ENCODE measurements around the gene SCAND1.
A peak's percentile ranks its signal among the peaks of the same experiment; 100 is the strongest.
"Not testable (repeated sequence)": the region's sequence is repeated elsewhere in the genome, so short reads cannot be mapped to it uniquely, and the experiment has no call there.

The SCAND1 gene

DNA sequence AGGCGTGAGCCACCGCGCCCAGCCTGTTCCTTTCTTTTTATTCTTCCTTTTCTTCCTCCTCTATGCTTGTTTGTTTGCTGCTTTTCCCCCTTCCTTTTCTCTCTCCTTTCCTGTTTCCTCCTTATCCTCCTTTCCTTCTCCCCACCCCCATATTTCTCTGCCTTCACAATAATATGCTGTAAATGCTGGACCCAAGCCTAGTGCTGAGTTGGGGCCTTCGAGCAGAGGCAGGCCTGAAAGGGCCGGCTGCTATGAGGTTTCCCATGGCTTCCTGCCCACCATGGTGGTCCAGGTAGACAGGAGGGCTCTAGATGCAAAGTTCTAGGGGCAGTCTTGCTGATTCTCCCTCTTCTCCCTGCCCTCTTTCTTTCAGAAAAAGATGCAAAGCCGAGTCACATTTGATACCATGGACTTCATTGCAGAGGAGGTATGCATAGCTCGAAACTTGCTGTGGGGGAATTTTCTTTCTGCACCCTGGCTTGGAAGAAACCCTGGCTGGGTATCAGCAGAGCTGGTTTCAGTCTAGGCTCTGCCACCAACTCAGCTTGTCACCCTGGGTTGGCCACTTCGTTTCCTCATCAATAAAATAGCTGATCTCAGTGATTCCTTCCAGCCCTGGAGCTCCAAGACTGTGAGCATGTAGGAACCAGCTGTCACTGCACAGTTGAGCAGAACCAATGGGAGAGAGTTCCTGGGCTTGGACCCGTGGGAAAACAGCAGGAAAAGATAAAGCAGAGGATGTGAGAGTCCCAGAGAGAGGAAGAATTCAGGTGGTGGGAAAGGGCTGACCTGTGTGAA is 21.5 kb upstream of the SCAND1 start:
- Mint-ChIP-seq H3K36me3 (ENCODE audit: low read depth) (no peaks in the 10 kb centered on the region), H3K9me3 (no peaks in the 10 kb centered on the region), H3K4me1 (ENCODE audit: low read depth) (no peaks in the 10 kb centered on the region), H3K27me3 (no peaks in the 10 kb centered on the region), H3K27ac (no peak overlapping the region), H3K4me3 (no peak overlapping the region)

- no peaks in the 10 kb centered on the region for H3K9me3 Mint-ChIP-seq
- no peaks in the 10 kb centered on the region for H3K36me3 Mint-ChIP-seq (ENCODE audit: low read depth)
- no peaks in the 10 kb centered on the region for H3K27me3 Mint-ChIP-seq
- no peaks in the 10 kb centered on the region for H3K4me1 Mint-ChIP-seq (ENCODE audit: low read depth)
- H3K4me3 Mint-ChIP-seq, result no peak overlapping the region
- H3K27ac Mint-ChIP-seq, result no peak overlapping the region
These were observed 20.0 kb upstream of the SCAND1 start for GRCh38 chr20:35974256-35974655.

GRCh38 chr20:35972462-35972861 is 18.2 kb upstream of the SCAND1 start:
- no peaks in the 10 kb centered on the region for H3K9me3 Mint-ChIP-seq
- H3K36me3 Mint-ChIP-seq (ENCODE audit: low read depth), result no peaks in the 10 kb centered on the region
- H3K4me3 Mint-ChIP-seq, result no peak overlapping the region
- H3K27ac Mint-ChIP-seq, result no peak overlapping the region
- no peaks in the 10 kb centered on the region for H3K4me1 Mint-ChIP-seq (ENCODE audit: low read depth)
- H3K27me3 Mint-ChIP-seq, result peaks cover 4% of the 10 kb centered on the region

DNA sequence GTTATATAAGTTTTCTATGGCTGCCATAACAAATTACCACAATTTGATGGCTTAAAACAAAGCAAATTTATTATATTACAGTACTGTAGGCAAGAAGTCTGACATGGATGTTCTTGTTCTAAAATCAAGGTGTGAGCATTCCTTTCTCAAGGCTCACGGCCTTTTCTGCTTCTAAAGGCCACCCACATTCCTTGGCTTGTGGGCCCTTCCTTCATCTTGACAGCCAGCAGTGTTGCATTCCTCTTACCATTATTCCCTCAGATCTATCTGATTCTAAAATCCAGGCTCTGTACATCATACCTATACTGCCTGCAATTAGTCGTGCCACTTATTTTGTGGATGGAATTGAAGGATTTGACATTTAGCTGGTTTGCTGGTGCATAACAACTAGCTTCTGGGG is 17.7 kb upstream of the SCAND1 start:
- H3K27me3 Mint-ChIP-seq, result peaks cover 4% of the 10 kb centered on the region
- no peaks in the 10 kb centered on the region for H3K9me3 Mint-ChIP-seq
- no peak overlapping the region for H3K4me3 Mint-ChIP-seq
- no peaks in the 10 kb centered on the region for H3K4me1 Mint-ChIP-seq (ENCODE audit: low read depth)
- no peak overlapping the region for H3K27ac Mint-ChIP-seq
- no peaks in the 10 kb centered on the region for H3K36me3 Mint-ChIP-seq (ENCODE audit: low read depth)

DNA sequence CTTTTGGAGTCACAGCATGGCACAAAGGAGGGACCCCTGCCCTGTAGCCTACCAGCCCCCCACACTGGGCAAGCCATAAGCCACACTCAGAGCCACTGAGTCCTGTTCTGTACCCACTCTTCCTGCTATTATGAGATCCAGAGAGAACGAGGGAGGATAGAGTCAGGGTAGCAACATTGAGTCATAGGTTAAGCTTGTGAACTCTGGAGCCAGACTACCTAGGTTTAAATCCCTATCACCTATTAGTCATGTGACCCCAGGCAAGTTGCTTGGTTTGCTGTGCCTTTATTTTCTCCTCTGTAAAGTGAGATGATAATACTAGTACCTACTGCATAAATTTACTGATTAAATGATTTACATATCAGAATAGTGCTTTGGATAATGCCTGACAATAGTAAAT is 14.6 kb upstream of the SCAND1 start:
- Mint-ChIP-seq H3K27me3 (peaks cover 4% of the 10 kb centered on the region), H3K27ac (no peak overlapping the region), H3K4me1 (ENCODE audit: low read depth) (no peaks in the 10 kb centered on the region), H3K9me3 (no peaks in the 10 kb centered on the region), H3K4me3 (no peak overlapping the region), H3K36me3 (ENCODE audit: low read depth) (no peaks in the 10 kb centered on the region)

DNA sequence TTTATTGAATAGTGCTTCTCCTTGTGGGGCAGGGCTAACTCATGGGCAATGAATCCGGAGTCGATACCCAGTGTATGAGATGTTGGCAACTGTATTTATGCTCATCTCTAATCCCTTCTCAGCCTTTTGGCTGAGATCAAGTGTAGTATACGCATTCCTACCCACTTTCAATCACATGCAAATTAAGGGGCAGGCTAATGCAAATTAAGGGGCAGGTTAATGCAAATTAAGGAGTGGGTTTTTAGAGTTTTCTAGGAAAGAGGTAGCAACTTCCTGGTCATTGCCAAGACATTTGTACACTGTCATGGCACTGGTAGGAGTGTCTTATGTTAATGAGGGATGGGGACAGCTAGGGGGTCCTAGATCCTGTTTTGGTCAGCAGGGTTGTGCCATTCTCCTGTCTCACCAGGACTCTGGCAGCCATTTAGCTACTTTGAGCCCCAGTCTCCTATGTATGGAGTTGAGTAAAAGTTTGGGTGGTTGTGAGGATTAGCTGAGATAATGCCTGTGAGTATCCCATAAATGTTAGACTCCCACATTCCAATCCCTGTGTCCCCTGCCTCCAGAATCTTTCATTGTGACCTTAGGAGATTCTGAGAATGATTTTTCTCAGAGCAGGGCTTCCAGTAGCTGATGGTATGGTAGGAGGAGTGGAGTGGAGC is 13.8 kb upstream of the SCAND1 start, which contains the start of gene CNBD2:
TSS of gene CNBD2 (plus strand) at position 612 of the 662 bp plus-strand sequence. CDS start 173 bp downstream, outside the sequence.
- Mint-ChIP-seq H3K4me3 (no peak within 1 kb of the TSS), H3K9me3 (no peaks in the 10 kb centered on the region), H3K27me3 (peaks cover 4% of the 10 kb centered on the region), H3K27ac (no peak within 1 kb of the TSS), H3K36me3 (ENCODE audit: low read depth) (no peaks in the 10 kb centered on the region), H3K4me1 (ENCODE audit: low read depth) (no peaks in the 10 kb centered on the region)

DNA sequence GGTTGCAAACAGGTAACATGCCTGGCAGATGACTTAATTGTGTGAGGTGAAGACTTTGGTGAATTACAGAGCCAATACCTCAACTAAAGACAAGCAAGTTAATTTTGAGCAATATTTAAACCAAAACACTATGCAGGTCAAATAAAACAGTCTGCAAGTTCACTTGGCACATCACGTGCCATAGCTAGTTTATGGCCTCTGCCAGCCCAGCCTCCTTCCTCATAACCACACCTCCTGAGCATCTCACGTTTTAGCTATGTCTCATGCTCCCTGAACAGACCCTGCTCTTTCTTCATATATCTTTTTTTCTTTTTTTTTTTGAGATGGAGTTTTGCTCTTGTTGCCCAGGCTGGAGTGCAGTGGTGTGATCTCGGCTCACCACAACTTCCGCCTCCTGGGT is 9.6 kb upstream of the SCAND1 start:
- H3K36me3 Mint-ChIP-seq (ENCODE audit: low read depth), result peaks cover 4% of the 10 kb centered on the region
- no peak overlapping the region for H3K4me3 Mint-ChIP-seq
- peaks cover 4% of the 10 kb centered on the region for H3K27me3 Mint-ChIP-seq
- H3K9me3 Mint-ChIP-seq, result peaks cover 6% of the 10 kb centered on the region
- no peak overlapping the region for H3K27ac Mint-ChIP-seq
- H3K4me1 Mint-ChIP-seq (ENCODE audit: low read depth), result no peaks in the 10 kb centered on the region

GRCh38 chr20:35959291-35959690 is 5.0 kb upstream of the SCAND1 start:
- not testable (repeated sequence) for H3K4me3 Mint-ChIP-seq; H3K27ac Mint-ChIP-seq; H3K9me3 Mint-ChIP-seq; H3K36me3 Mint-ChIP-seq (ENCODE audit: low read depth); H3K4me1 Mint-ChIP-seq (ENCODE audit: low read depth); H3K27me3 Mint-ChIP-seq

DNA sequence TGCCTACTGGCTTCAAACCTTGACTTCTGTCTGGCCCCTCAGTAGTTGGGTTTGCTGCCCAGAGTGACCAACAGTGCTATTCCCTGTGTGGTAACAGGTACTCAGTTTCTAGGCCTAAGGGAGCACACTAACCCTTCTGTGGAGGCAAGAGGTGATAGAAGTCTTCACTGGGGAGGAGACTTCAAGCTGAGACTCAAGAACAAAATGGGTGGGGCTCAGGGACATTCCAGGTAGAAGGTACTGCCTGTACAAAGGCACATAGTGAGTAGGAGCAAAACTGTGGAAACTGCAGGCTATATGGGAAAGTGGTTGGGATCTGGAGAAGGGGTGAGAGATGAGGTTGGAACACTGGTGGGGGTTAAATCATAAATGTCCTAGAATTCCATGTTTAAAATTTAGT is 2.3 kb upstream of the SCAND1 start:
- Mint-ChIP-seq H3K4me3 (peak overlapping the region; percentile 1), H3K27me3 (no peaks in the 10 kb centered on the region), H3K36me3 (ENCODE audit: low read depth) (peaks cover 8% of the 10 kb centered on the region), H3K9me3 (peaks cover 6% of the 10 kb centered on the region), H3K4me1 (ENCODE audit: low read depth) (peaks cover 16% of the 10 kb centered on the region), H3K27ac (peak overlapping the region; percentile 13)

- Mint-ChIP-seq H3K9me3 (peaks cover 6% of the 10 kb centered on the region), H3K4me3 (peak overlapping the region; percentile 99), H3K36me3 (ENCODE audit: low read depth) (peaks cover 8% of the 10 kb centered on the region), H3K27me3 (no peaks in the 10 kb centered on the region), H3K4me1 (ENCODE audit: low read depth) (peaks cover 16% of the 10 kb centered on the region), H3K27ac (peak overlapping the region; percentile 99)
These were observed 577 bp upstream of the SCAND1 start for GRCh38 chr20:35954907-35955251.

GRCh38 chr20:35953387-35954199 is 709 bp downstream of the SCAND1 start:
- H3K36me3 Mint-ChIP-seq (ENCODE audit: low read depth), result peaks cover 8% of the 10 kb centered on the region

DNA sequence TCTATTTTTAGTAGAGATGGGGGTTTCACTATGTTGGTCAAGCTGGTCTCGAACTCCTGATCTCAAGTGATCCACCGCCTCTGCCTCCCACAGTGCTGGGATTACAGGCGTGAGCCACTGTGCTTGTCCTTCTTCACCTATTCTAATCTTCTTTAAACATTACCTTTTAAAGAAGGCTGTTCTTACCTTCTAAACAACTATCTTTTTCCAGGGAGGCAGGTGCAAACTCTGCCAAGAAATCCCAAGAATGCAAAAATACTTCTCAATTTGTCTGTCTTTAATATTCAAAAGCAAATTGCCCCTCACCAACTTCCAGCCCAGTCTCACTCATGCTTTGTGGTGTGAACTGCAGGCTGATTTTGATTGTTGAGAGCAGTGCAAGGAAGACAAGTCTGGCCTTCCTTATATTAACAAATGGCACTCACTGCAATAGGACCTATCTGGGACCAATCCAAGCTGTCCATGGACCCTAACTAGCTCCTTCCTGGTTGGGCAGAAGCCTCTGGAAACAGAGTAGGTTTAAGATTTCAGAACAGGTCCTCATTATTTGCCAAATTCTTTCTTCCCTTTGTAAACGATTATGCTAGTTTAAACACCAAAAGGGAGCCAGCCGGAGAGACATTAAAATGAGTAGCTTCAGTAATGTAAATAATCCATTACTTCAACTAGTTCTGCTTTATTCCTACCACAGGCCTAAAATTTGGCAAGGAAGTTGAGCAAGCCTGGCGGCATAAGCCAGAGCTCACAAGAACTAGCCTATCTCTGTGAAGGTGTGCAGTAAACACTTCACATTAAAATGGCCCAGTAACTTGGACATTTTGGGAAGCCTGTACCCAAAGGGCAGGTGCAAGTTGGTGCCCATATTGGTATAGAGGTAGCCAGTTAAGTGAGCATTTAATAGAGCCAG is 1.6 kb downstream of the SCAND1 start:
- no peaks in the 10 kb centered on the region for H3K9me3 Mint-ChIP-seq

More at GRCh38 chr20:35953387-35954199, 709 bp downstream of the SCAND1 start:
- Mint-ChIP-seq H3K4me1 (ENCODE audit: low read depth) (peaks cover 16% of the 10 kb centered on the region), H3K9me3 (no peaks in the 10 kb centered on the region), H3K27me3 (no peaks in the 10 kb centered on the region), H3K4me3 (peak overlapping the region; percentile 99), H3K27ac (peak overlapping the region; percentile 99)

GRCh38 chr20:35952080-35952479 is 2.2 kb downstream of the SCAND1 start:
- Mint-ChIP-seq H3K4me3 (peak overlapping the region; percentile 99), H3K36me3 (ENCODE audit: low read depth) (peaks cover 23% of the 10 kb centered on the region), H3K27ac (peak overlapping the region; percentile 99), H3K4me1 (ENCODE audit: low read depth) (peaks cover 16% of the 10 kb centered on the region)
- H3K27me3 Mint-ChIP-seq, H3K9me3 Mint-ChIP-seq: not testable (repeated sequence)

More for the DNA sequence above, 1.6 kb downstream of the SCAND1 start:
- peak overlapping the region; percentile 99 for H3K27ac Mint-ChIP-seq
- H3K36me3 Mint-ChIP-seq (ENCODE audit: low read depth), result peaks cover 16% of the 10 kb centered on the region
- peak overlapping the region; percentile 99 for H3K4me3 Mint-ChIP-seq
- no peaks in the 10 kb centered on the region for H3K27me3 Mint-ChIP-seq
- H3K4me1 Mint-ChIP-seq (ENCODE audit: low read depth), result peaks cover 16% of the 10 kb centered on the region

GRCh38 chr20:35950093-35950492 is 4.2 kb downstream of the SCAND1 start:
- Mint-ChIP-seq H3K4me1 (ENCODE audit: low read depth) (peaks cover 10% of the 10 kb centered on the region), H3K27ac (no peak overlapping the region), H3K36me3 (ENCODE audit: low read depth) (peaks cover 26% of the 10 kb centered on the region), H3K4me3 (no peak overlapping the region), H3K27me3 (no peaks in the 10 kb centered on the region), H3K9me3 (no peaks in the 10 kb centered on the region)
